HG03045 (cell line): ENCODE results near the gene CCL22.

Experiments used
- ATAC-seq: cut with Tn5 transposase; IDR thresholded peaks from one replicate; pipeline ENCODE4 v1.9.1; 2021; ENCODE audit warnings: mild to moderate bottlenecking, moderate library complexity; ENCODE audit not compliant: unreplicated experiment

Gene CCL22

GRCh38 chr16:57345666-57346204, 12.8 kb upstream of the CCL22 start:
- ATAC-seq, result no peak

GRCh38 chr16:57347858-57348257, 10.7 kb upstream of the CCL22 start:
- ATAC-seq, result no peak

GRCh38 chr16:57348327-57348726, 10.3 kb upstream of the CCL22 start:
- ATAC-seq, result no peak

- peak; percentile 84 for ATAC-seq
Observed at GRCh38 chr16:57349212-57350031, 9.2 kb upstream of the CCL22 start.

- no peak for ATAC-seq
Observed at GRCh38 chr16:57352636-57353047, 5.9 kb upstream of the CCL22 start.

- no peak for ATAC-seq
Observed at GRCh38 chr16:57354311-57354710, 4.3 kb upstream of the CCL22 start.

GRCh38 chr16:57355898-57356414, 2.6 kb upstream of the CCL22 start:
- ATAC-seq, result no peak

- ATAC-seq, result no peak
Observed at GRCh38 chr16:57356547-57356946, 2.0 kb upstream of the CCL22 start.

GRCh38 chr16:57357330-57358085, 1.1 kb upstream of the CCL22 start:
- peak; percentile 32 for ATAC-seq

GRCh38 chr16:57358086-57358420, 530 bp upstream of the CCL22 start:
- peak; percentile 17 for ATAC-seq

- no peak for ATAC-seq
Observed at GRCh38 chr16:57360321-57360935, 1.8 kb downstream of the CCL22 start.

- no peak for ATAC-seq
Observed at GRCh38 chr16:57361404-57361803, 2.8 kb downstream of the CCL22 start.

- ATAC-seq, result no peak
Observed at GRCh38 chr16:57364143-57364542, 5.6 kb downstream of the CCL22 start.

GRCh38 chr16:57366544-57367040, 8.0 kb downstream of the CCL22 start:
- ATAC-seq, result no peak

GRCh38 chr16:57367116-57367752, 8.7 kb downstream of the CCL22 start:
- no peak for ATAC-seq

GRCh38 chr16:57371494-57372371, 13.2 kb downstream of the CCL22 start:
- ATAC-seq, result no peak

- no peak for ATAC-seq
Observed at GRCh38 chr16:57372372-57373116, 14.0 kb downstream of the CCL22 start, which contains the start of gene CX3CL1. Gene CX3CL1, plus strand, starts transcription at chr16:57372490. Its CDS starts 79 bp downstream, at chr16:57372569.

- no peak for ATAC-seq
Observed at GRCh38 chr16:57373117-57373947, 14.7 kb downstream of the CCL22 start.
